Measurements from ENCODE around the gene GPA33.
A peak's percentile ranks its signal among the peaks of the same experiment; 100 is the strongest.

GPA33 gene

GRCh38 chr1:167083871-167084270 is 6.3 kb downstream of the GPA33 start:
- DNase-seq: no peak

- peak in 1 of 2 experiments; percentile 8 for DNase-seq
Observed at GRCh38 chr1:167083066-167083665, 7.0 kb downstream of the GPA33 start.

- DNase-seq: peak; percentile 42 to 52
Observed at GRCh38 chr1:167082511-167083027, 7.6 kb downstream of the GPA33 start.

- no peak for DNase-seq
Observed at GRCh38 chr1:167081594-167082156, 8.5 kb downstream of the GPA33 start.

GRCh38 chr1:167077868-167078210 is 12.3 kb downstream of the GPA33 start:
- no peak for DNase-seq

- no peak for DNase-seq
Observed at GRCh38 chr1:167077128-167077867, 12.9 kb downstream of the GPA33 start.

GRCh38 chr1:167076136-167076710 is 14.0 kb downstream of the GPA33 start:
- DNase-seq: no peak

- DNase-seq: no peak
Observed at GRCh38 chr1:167071286-167071685, 18.9 kb downstream of the GPA33 start.

GRCh38 chr1:167068761-167069160 is 21.4 kb downstream of the GPA33 start:
- no peak for DNase-seq

GRCh38 chr1:167067904-167068303 is 22.3 kb downstream of the GPA33 start:
- DNase-seq: no peak

- DNase-seq: peak; percentile 68 to 69
Observed at GRCh38 chr1:167066333-167067122, 23.6 kb downstream of the GPA33 start.

GRCh38 chr1:167065471-167065870 is 24.7 kb downstream of the GPA33 start:
- no peak for DNase-seq

GRCh38 chr1:167064621-167065020 is 25.6 kb downstream of the GPA33 start:
- DNase-seq: no peak

- DNase-seq: no peak
Observed at GRCh38 chr1:167061073-167061464, 29.1 kb downstream of the GPA33 start.

GRCh38 chr1:167060141-167061072 is 29.8 kb downstream of the GPA33 start:
- DNase-seq: peak; percentile 38 to 42

- no peak for DNase-seq
Observed at GRCh38 chr1:167059809-167060107, 30.4 kb downstream of the GPA33 start.

- DNase-seq: peak; percentile 77 to 81
Observed at GRCh38 chr1:167059045-167059808, 30.9 kb downstream of the GPA33 start.

GRCh38 chr1:167057241-167057688 is 32.9 kb downstream of the GPA33 start:
- peak; percentile 67 to 77 for DNase-seq

- peak in 1 of 2 experiments; percentile 18 for DNase-seq
Observed at GRCh38 chr1:167056529-167057231, 33.5 kb downstream of the GPA33 start.

GRCh38 chr1:167054946-167055630 is 35.1 kb downstream of the GPA33 start:
- no peak for DNase-seq

All from Kasumi-1 (cell line).